ENCODE measurements around the gene ZNF189. TPM values are rescaled to one million over a fixed set of nuclear protein-coding genes. Genes with fewer than 3 reads are reported as not detected.
A peak's percentile ranks its signal among the peaks of the same experiment; 100 is the strongest.

The ZNF189 gene
- total RNA-seq, 1 experiment from 2014 or later, result 13.6 TPM

DNA sequence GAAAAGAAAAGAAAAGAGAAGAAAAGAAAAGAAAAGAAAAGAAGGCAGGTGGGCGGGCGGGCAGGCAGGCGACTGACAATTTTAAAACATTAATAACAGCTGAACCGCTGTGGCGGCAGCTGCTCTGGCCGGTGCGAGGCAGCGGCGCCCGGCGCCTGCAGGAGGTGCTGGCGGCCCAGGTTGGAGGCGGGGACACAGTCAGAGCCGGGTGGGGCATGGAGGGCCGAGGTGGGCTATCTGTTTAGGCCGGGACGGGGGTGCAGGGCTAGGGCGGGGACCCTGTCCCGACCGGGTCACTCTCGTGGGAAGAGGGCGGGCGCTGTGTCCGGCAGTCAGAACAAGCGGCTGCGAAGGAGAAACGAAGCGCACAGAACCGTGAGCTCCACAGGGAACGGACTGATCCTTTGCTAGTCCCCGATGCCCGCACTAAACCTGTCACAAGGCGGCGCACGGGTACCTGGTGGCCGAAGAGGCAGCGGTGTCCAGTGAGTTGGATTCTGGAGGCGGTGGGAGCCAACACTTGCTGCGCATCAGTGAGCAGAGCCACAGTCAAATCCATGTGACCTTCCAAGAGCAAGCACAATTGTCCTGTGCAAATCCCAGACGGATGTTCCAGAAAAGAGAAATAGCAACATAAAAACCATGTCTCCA, 50.5 kb downstream of the ZNF189 start:
- DNase-seq (ENCODE audit: low spot score), result peak; percentile 68

DNA sequence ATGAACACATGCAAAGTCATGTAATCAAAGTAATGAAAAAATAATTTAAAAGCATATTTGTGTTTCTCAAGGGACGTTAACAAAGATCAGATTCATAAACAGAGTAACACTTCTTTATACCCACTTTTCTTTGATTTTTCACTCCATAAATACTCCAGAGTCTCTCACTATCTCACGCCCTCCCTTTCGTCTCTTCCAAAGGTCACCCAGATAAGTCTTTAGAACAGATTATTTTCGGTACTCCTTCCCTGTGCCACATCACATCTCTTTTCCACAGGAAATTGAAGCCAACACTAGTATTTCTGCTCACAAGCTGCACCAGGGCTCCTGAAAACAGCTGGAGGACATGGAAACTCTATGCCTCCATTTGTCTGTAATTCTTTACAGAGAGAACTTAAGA, 52.3 kb downstream of the ZNF189 start:
- no peak for DNase-seq (ENCODE audit: low spot score)

GRCh38 chr9:101451498-101451897, 52.8 kb downstream of the ZNF189 start:
- DNase-seq (ENCODE audit: low spot score), result no peak

- no peak for DNase-seq (ENCODE audit: low spot score)
Observed at GRCh38 chr9:101453776-101454570, 55.3 kb downstream of the ZNF189 start.

GRCh38 chr9:101455656-101456240, 57.1 kb downstream of the ZNF189 start:
- no peak for DNase-seq (ENCODE audit: low spot score)

- DNase-seq (ENCODE audit: low spot score), result no peak
Observed at GRCh38 chr9:101457003-101457402, 58.4 kb downstream of the ZNF189 start.

- peak; percentile 71 for DNase-seq (ENCODE audit: low spot score)
Observed at GRCh38 chr9:101458963-101459631, 60.4 kb downstream of the ZNF189 start.

Other genes starting within 250 kb of the ZNF189 start
- gene BAAT, start 13.8 kb upstream of the ZNF189 start, total RNA-seq (2014; rRNA removed; shearing (Covaris generic)), result not detected in 2 replicates
- 18.6 and 23.4 TPM in 2 replicates for gene MRPL50, start 233 bp upstream of the ZNF189 start, total RNA-seq (2014; rRNA removed; shearing (Covaris generic))
- not detected in 2 replicates for gene ALDOB, start 36.9 kb downstream of the ZNF189 start, total RNA-seq (2014; rRNA removed; shearing (Covaris generic))
- 22.1 and 27.5 TPM in 2 replicates for gene RNF20, start 135.0 kb downstream of the ZNF189 start, total RNA-seq (2014; rRNA removed; shearing (Covaris generic))
- not detected in 2 replicates for gene PPP3R2, start 196.1 kb downstream of the ZNF189 start, total RNA-seq (2014; rRNA removed; shearing (Covaris generic))